GM12878 (cell line): ENCODE measurements around the gene SSPN. TPM values are rescaled to one million over a fixed set of nuclear protein-coding genes. Genes with fewer than 3 reads are reported as not detected.
"Not testable (repeated sequence)": the region's sequence is repeated elsewhere in the genome, so short reads cannot be mapped to it uniquely, and the experiment has no call there.

Experiments used
- ATAC-seq: fragments of 200-7000 bp; cut with Tn5 transposase; 3 replicates; pipeline ENCODE4 v1.9.1; 2020; ENCODE audit warnings: mild to moderate bottlenecking, moderate library complexity
- BruUV-seq: library from RNA; stranded (reverse); fragments of 400-500 nt; replicated peaks from 2 replicates; lab custom pipeline; 2021; lab: Mats Ljungman, UMichigan
- CTCF ChIA-PET: fragments of 300-600 bp; sonication (Branson Sonifier 250); formaldehyde crosslinking; extraction: SDS; loops from one replicate; lab custom pipeline; 2021; ENCODE audit warnings: inconsistent platforms; lab: Yijun Ruan, JAX
- POLR2A ChIA-PET: fragments of 350-600 bp; formaldehyde crosslinking; extraction: SDS; loops from one replicate; lab custom pipeline; 2021; ENCODE audit warnings: inconsistent platforms; lab: Charles Lee
- RAD21 ChIA-PET: fragments of 300-600 bp; sonication (Branson Sonifier 250); formaldehyde crosslinking; loops from one replicate; lab custom pipeline; 2023; ENCODE audit warnings: antibody characterized with exemption; ENCODE audit not compliant: unreplicated experiment; lab: Charles Lee
- SMC1A ChIA-PET: fragments of 300-600 bp; sonication (Branson Sonifier 250); formaldehyde crosslinking; loops from one replicate; lab custom pipeline; 2023; ENCODE audit not compliant: unreplicated experiment, uncharacterized antibody; lab: Charles Lee
- DNase-seq: peaks from one replicate; pipeline ENCODE4 v3.0.0-alpha.2; 2011; ENCODE audit warnings: low read depth, low spot score
- FAIRE-seq: peaks from 3 replicates; lab custom pipeline; 2011; peaks lifted over from hg19 to GRCh38; lab: Jason Lieb, UNC
- H2AFZ ChIP-seq: 2 replicates; pipeline ENCODE4 v1.6.0; 2011; ENCODE audit warnings: low read depth, low read length, control low read depth; ENCODE audit not compliant: control insufficient read depth
- H3K27ac ChIP-seq: 2 replicates; pipeline ENCODE4 v1.5.1; 2011; ENCODE audit warnings: control low read depth; ENCODE audit not compliant: control insufficient read depth, insufficient read depth
- H3K27me3 ChIP-seq, 2 experiments: replicated peaks in 1 of 2; 2 replicates each; pipeline versions ENCODE4 v1.6.0 to v1.6.1; 2011; ENCODE audit warnings: low read length in 1 of 2; ENCODE audit not compliant: control insufficient read depth in 2 of 2, insufficient read depth in 2 of 2
- H3K36me3 ChIP-seq, 2 experiments: 2 replicates each; pipeline ENCODE4 v1.5.1; 2011; ENCODE audit warnings: low read length in 1 of 2; ENCODE audit not compliant: control insufficient read depth in 2 of 2, insufficient read depth in 2 of 2
- H3K4me1 ChIP-seq: 2 replicates; pipeline ENCODE4 v1.6.1; 2011; ENCODE audit warnings: mild to moderate bottlenecking, low read length, moderate library complexity, mixed read lengths; ENCODE audit not compliant: control insufficient read depth, insufficient read depth
- H3K4me2 ChIP-seq: 2 replicates; pipeline ENCODE4 v1.6.0; 2011; ENCODE audit warnings: control low read depth; ENCODE audit not compliant: control insufficient read depth, insufficient read depth
- H3K4me3 ChIP-seq: fragments of 200-600 bp; sonication (generic); 2 replicates; pipeline ENCODE4 v1.5.1; 2016
- H3K79me2 ChIP-seq: 2 replicates; pipeline ENCODE4 v1.6.0; 2011; ENCODE audit warnings: low read length; ENCODE audit not compliant: control insufficient read depth, insufficient read depth
- H3K9ac ChIP-seq: 2 replicates; pipeline ENCODE4 v1.8.0; 2011; ENCODE audit warnings: low read length, control low read depth, mixed read lengths; ENCODE audit not compliant: control insufficient read depth, insufficient read depth
- H3K9me3 ChIP-seq: replicated peaks from 3 replicates; pipeline ENCODE4 v1.5.1; 2011; ENCODE audit warnings: mild to moderate bottlenecking, low read length; ENCODE audit not compliant: control insufficient read depth, insufficient read depth
- H4K20me1 ChIP-seq: 2 replicates; pipeline ENCODE4 v1.6.0; 2011; ENCODE audit not compliant: control insufficient read depth, insufficient read depth
- FOXM1 ChIP-seq: IDR thresholded peaks from 2 replicates; pipeline ENCODE4 v1.6.1; 2012; ENCODE audit warnings: low read depth, mild to moderate bottlenecking, inconsistent platforms, low read length, moderate library complexity
- KAT2A ChIP-seq: conservative IDR thresholded peaks from 2 replicates; pipeline ENCODE4 v1.6.1; 2011; ENCODE audit warnings: low read depth, low read length; ENCODE audit not compliant: control insufficient read depth
- RAD51 ChIP-seq: fragments of 450-650 bp; IDR thresholded peaks from 2 replicates; pipeline ENCODE4 v1.6.1; 2016; ENCODE audit warnings: moderate library complexity, mild to moderate bottlenecking, inconsistent platforms
- SMARCA5 ChIP-seq: fragments of 450-650 bp; IDR thresholded peaks from 2 replicates; pipeline ENCODE4 v1.6.1; 2017; ENCODE audit warnings: mild to moderate bottlenecking
- YBX1 ChIP-seq: fragments of 450-650 bp; IDR thresholded peaks from 2 replicates; pipeline ENCODE4 v1.6.1; 2016; ENCODE audit warnings: antibody characterized with exemption
- ZNF207 ChIP-seq: fragments of 450-650 bp; IDR thresholded peaks from 2 replicates; pipeline ENCODE4 v1.6.1; 2014; ENCODE audit warnings: antibody characterized with exemption, mild to moderate bottlenecking, borderline replicate concordance
- WGBS: methylation state at CpG from one replicate; pipeline ENCODE4 v1.1.6; 2016; ENCODE audit warnings: low lambda C conversion rate; ENCODE audit not compliant: insufficient replicate concordance, insufficient coverage; ENCODE audit errors: missing lambda C conversion rate; 5-methylcytosine and 5-hydroxymethylcytosine counted together
- in situ Hi-C: fragments of 300-500 bp; cut with MboI; formaldehyde crosslinking; loops from 9 replicates; pipeline ENCODE4 v1.14.3; 2018; ENCODE audit warnings: mixed read lengths
- intact Hi-C: fragments of 100-400 bp; cut with micrococcal nuclease; formaldehyde crosslinking; loops from one replicate; pipeline ENCODE4 v1.14.2; 2022; ENCODE audit not compliant: unreplicated experiment
- polyA plus RNA-seq, 11 experiments: library from polyadenylated mRNA; depleted of rRNA in 4 of 11; unstranded in 6 of 11; stranded (reverse) in 5 of 11; fragments of >200 nt; fragmentation: Nextera tagmentation in 4 of 11; fragmentation: Illumina TruSeq in 1 of 11; extraction: Ambion mirVana in 4 of 11; extraction: Trizol in 1 of 11; gene quantifications; 1 replicate in 1 of 11; 2 replicates in 10 of 11; pipeline versions ENCODE4 v1.2.1 to v1.2.3, GENCODE V29; 2011 to 2016; ENCODE audit warnings: inconsistent platforms in 2 of 11, missing spikeins in 2 of 11, low read depth in 1 of 11
- total RNA-seq, 4 experiments: library from RNA; depleted of rRNA in 3 of 4; stranded (reverse); fragments of >200 nt in 3 of 4; fragmentation: Illumina TruSeq in 1 of 4; extraction: Trizol in 1 of 4; gene quantifications; 2 replicates each; pipeline versions ENCODE4 v1.2.1 to v1.2.3, GENCODE V29; 2013 to 2021

SSPN gene
- total and polyA plus RNA-seq, 10 of the 15 experiments (the other 5 are each of a cell fraction or from before 2014, with no cell fraction given), result 0.04 to 0.41 (median 0.28) TPM; not detected in 5

DNA sequence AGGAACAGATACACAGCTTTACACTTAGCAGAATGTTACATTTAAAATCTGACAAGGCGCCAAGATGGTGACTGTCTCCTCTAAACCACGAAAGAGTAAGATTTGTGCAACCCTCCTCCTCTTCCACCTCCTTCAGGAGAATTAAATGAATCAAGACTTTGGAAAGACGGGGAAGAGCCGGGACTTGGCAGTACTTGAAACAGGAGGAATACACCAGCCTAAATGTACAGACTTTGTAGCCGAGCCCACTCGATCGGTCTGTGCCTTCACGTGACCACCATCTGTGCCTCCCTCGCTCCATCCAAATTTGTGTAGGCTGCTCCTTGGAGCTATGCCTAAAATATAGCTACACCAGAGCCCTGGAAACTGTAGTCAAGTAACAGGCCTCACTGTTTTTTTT, 38.3 kb downstream of the SSPN start (continued):
- TF ChIP-seq SMARCA5 (no peak), KAT2A (no peak), FOXM1 (no peak)
- TF ChIP-seq, all 136 proteins: peak for 0

DNA sequence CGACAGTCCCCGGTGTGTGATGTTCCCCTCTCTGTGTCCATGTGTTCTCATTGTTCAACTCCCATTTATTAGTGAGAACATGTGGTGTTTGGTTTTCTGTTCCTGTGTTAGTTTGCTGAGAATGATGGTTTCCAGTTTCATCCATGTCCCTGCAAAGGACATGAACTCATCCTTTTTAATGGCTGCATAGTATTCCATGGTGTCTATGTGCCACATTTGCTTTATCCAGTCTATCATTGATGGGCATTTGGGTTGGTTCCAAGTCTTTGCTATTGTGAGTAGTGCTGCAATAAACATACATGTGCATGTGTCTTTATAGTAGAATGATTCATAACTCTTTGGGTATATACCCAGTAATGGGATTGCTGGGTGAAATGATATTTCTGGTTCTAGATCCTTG, 40.1 kb downstream of the SSPN start:
- H3K9ac ChIP-seq, H2AFZ ChIP-seq, FAIRE-seq, H4K20me1 ChIP-seq, H3K27ac ChIP-seq, DNase-seq, H3K4me1 ChIP-seq, CTCF ChIA-PET, H3K4me2 ChIP-seq, SMC1A ChIA-PET, H3K36me3 ChIP-seq, H3K4me3 ChIP-seq, H3K27me3 ChIP-seq, H3K79me2 ChIP-seq, POLR2A ChIA-PET, H3K9me3 ChIP-seq, in situ Hi-C loops, RAD21 ChIA-PET, ATAC-seq, intact Hi-C loops, BruUV-seq: not testable (repeated sequence)
- WGBS, result 94% methylated on average over 2 of the region's 2 CpGs

DNA sequence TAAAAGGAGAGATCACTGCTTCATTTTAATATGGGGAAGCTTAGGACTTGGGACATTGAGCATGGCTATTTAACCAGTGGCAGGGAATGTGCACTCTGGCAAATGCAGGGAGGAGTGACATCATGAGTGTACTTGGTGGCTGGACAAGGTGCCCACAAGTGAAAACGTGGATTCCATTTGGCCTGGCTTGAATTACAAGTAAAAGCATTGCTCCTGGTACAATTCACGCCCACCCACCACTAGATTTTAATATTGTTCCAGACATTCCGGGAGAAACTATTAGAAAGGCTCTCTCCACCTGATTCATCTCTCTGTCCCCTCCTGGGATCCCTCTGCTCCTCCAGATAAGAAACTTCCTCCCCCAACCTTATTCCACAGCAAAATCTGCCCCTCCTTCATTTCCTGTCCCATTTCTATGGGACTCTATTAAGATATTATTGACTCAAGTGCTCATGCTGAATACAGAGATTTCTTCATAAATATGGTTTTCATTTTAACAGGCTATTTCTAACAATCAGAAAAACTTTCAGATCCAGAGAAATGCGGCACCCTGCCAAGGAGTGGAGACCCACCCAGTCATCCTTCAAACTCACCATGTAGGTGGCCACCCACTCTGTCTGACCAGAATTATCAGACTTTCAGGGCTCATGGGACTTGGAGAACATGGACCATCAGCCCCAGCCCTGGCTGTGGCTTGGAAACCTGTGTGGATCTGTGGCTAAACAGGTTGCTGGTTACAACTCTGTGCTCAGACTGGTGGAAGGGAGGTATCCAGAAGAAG, 43.2 kb downstream of the SSPN start:
- no peak for TF ChIP-seq ZNF207
- no peak for TF ChIP-seq YBX1
- TF ChIP-seq RAD51, result no peak
- H3K4me1 ChIP-seq, result no peaks in the 10 kb centered on the region
- no peak for DNase-seq
- BruUV-seq, result no TSS peak
- FAIRE-seq, result no peak
- H3K4me3 ChIP-seq, result no peak overlapping the region
- CTCF ChIA-PET, result no interaction called here
- no peak overlapping the region for H3K27ac ChIP-seq
- no peak overlapping the region for H2AFZ ChIP-seq
- H3K79me2 ChIP-seq, result no peaks in the 10 kb centered on the region
- intact Hi-C loops (no loop called here), in situ Hi-C loops (no loop called here)
- no peaks in the 10 kb centered on the region for H3K9me3 ChIP-seq
- ATAC-seq, result no peak
- POLR2A ChIA-PET, result interaction anchor here (0.6 to 0.7 kb wide), 3 partner anchors 29 to 146 kb away, joined by 3 to 5 read pairs (median 3); no protein-coding TSS in a partner anchor
- no peak overlapping the region for H3K4me2 ChIP-seq
- H3K36me3 ChIP-seq, result no peaks in the 10 kb centered on the region
- RAD21 ChIA-PET, result interaction anchor here (1.3 kb wide), 1 partner anchor 36 kb away, joined by 5 read pairs; no protein-coding TSS in a partner anchor
- peaks cover 2 to 3% of the 10 kb centered on the region in 2 experiments; a peak in 2 of 4 replicates for H3K27me3 ChIP-seq
- SMC1A ChIA-PET, result interaction anchor here (1.0 kb wide), 1 partner anchor 60 kb away, joined by 3 read pairs; no protein-coding TSS in a partner anchor
- no peaks in the 10 kb centered on the region for H4K20me1 ChIP-seq
- no peak overlapping the region for H3K9ac ChIP-seq
- whole genome bisulfite sequencing, result 49% methylated on average over 4 of the region's 4 CpGs
